CD4-positive, alpha-beta T cell treated with Interleukin-17A for 1 hour (primary cell): Measurements from ENCODE around the gene MEIS1.

Experiments
- DNase-seq: peaks from one replicate; pipeline ENCODE4 v3.0.0-alpha.2; 2020

Gene MEIS1

GRCh38 chr2:66512626-66513025 is 77.7 kb downstream of the MEIS1 start:
- no peak for DNase-seq

- DNase-seq, result no peak
These were observed 80.8 kb downstream of the MEIS1 start for GRCh38 chr2:66515743-66516142.

- DNase-seq, result no peak
These were observed 81.6 kb downstream of the MEIS1 start for GRCh38 chr2:66516499-66516898.

GRCh38 chr2:66517772-66518171 is 82.8 kb downstream of the MEIS1 start:
- DNase-seq, result no peak

- DNase-seq, result no peak
These were observed 84.4 kb downstream of the MEIS1 start for GRCh38 chr2:66519264-66519843.

- no peak for DNase-seq
These were observed 86.5 kb downstream of the MEIS1 start for GRCh38 chr2:66521291-66521922.

- no peak for DNase-seq
These were observed 87.9 kb downstream of the MEIS1 start for GRCh38 chr2:66522611-66523376.

GRCh38 chr2:66523377-66523969 is 88.5 kb downstream of the MEIS1 start:
- DNase-seq, result no peak

- no peak for DNase-seq
These were observed 89.1 kb downstream of the MEIS1 start for GRCh38 chr2:66523990-66524389.

- no peak for DNase-seq
These were observed 90.7 kb downstream of the MEIS1 start for GRCh38 chr2:66525606-66526005.

GRCh38 chr2:66526180-66526579 is 91.3 kb downstream of the MEIS1 start:
- no peak for DNase-seq

- no peak for DNase-seq
These were observed 94.2 kb downstream of the MEIS1 start for GRCh38 chr2:66528974-66529724.

GRCh38 chr2:66530651-66531050 is 95.7 kb downstream of the MEIS1 start:
- no peak for DNase-seq

GRCh38 chr2:66531155-66531554 is 96.2 kb downstream of the MEIS1 start:
- no peak for DNase-seq

- no peak for DNase-seq
These were observed 96.6 kb downstream of the MEIS1 start for GRCh38 chr2:66531567-66531966.

- DNase-seq, result no peak
These were observed 98.3 kb downstream of the MEIS1 start for GRCh38 chr2:66532972-66533868.

- DNase-seq, result no peak
These were observed 99.5 kb downstream of the MEIS1 start for GRCh38 chr2:66534461-66534860.

GRCh38 chr2:66535574-66536289 is 100.8 kb downstream of the MEIS1 start:
- DNase-seq, result no peak

- no peak for DNase-seq
These were observed 101.4 kb downstream of the MEIS1 start for GRCh38 chr2:66536290-66536673.

GRCh38 chr2:66536997-66537396 is 102.1 kb downstream of the MEIS1 start:
- DNase-seq, result no peak

GRCh38 chr2:66538291-66538690 is 103.4 kb downstream of the MEIS1 start:
- no peak for DNase-seq
